Subcutaneous adipose tissue (tissue), 4 donors: Measurements from ENCODE around the gene EPHX1. TPM values are rescaled to one million over a fixed set of nuclear protein-coding genes. Genes with fewer than 3 reads are reported as not detected.

Experiments used
- total RNA-seq, 4 donors: library from RNA; depleted of rRNA; stranded (reverse); fragments of >200 nt; gene quantifications; one replicate each; pipeline ENCODE4 v1.1.0, GENCODE V29; 2016
- TF ChIP-seq, protein P1 (sequence below): fragments of 450-650 bp; IDR thresholded peaks from one replicate; pipeline ENCODE4 v1.5.1; 2016; ENCODE audit warnings: low read depth, mild to moderate bottlenecking, control low read depth, antibody characterized with exemption, moderate library complexity

Gene EPHX1
- total RNA-seq, 4 donors from 2014 or later = 126 to 193 (median 153) TPM

DNA sequence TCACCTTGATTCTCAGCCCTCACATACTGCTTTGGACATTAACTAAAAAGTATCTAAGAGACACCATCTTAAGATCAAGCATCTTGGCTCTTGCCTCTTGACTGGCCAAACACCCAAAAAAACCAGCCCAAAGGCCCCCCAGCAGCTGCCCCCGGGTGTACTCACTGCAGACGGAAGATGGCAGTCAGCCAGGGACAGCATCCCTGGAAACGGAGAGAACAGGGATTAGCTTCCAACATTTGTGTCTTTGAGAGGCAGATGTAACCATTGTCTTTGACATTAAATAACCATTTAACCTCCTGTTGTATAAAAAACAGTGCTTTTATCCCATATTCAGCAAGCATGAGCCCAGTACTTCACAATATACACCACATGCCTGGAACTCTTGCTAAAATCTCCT, 61.0 kb downstream of the EPHX1 start:
- TF ChIP-seq, protein P1, sequence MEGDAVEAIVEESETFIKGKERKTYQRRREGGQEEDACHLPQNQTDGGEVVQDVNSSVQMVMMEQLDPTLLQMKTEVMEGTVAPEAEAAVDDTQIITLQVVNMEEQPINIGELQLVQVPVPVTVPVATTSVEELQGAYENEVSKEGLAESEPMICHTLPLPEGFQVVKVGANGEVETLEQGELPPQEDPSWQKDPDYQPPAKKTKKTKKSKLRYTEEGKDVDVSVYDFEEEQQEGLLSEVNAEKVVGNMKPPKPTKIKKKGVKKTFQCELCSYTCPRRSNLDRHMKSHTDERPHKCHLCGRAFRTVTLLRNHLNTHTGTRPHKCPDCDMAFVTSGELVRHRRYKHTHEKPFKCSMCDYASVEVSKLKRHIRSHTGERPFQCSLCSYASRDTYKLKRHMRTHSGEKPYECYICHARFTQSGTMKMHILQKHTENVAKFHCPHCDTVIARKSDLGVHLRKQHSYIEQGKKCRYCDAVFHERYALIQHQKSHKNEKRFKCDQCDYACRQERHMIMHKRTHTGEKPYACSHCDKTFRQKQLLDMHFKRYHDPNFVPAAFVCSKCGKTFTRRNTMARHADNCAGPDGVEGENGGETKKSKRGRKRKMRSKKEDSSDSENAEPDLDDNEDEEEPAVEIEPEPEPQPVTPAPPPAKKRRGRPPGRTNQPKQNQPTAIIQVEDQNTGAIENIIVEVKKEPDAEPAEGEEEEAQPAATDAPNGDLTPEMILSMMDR = no peak

GRCh38 chr1:225871359-225872074, 61.6 kb downstream of the EPHX1 start:
- TF ChIP-seq, protein P1 = no peak

GRCh38 chr1:225872075-225872430, 62.1 kb downstream of the EPHX1 start:
- TF ChIP-seq, protein P1 = no peak

- TF ChIP-seq, protein P1 = no peak
These were observed 63.4 kb downstream of the EPHX1 start for GRCh38 chr1:225873281-225873850.

DNA sequence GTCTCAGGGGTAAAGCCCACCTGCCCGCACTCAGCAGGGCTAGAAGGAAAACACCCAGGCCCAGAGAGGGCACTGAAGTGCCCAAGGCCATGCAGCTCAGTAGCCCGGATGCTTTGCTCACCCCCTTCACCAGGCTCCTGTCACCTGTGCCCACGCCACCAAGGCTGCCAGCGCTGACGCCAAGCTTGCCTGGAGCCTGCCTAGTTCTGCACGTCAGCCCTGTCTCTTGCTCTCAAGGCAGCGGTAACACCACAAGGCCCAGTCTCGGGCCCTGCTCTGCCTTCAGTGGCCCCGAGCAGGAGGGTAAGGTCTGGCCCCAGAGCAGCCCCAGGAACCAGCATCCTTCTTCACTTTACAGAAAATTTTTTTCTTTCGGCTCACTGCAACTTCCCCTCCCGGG, 64.5 kb downstream of the EPHX1 start:
- TF ChIP-seq, protein P1 = no peak

- TF ChIP-seq, protein P1 = no peak
These were observed 65.3 kb downstream of the EPHX1 start for GRCh38 chr1:225875044-225875815.

DNA sequence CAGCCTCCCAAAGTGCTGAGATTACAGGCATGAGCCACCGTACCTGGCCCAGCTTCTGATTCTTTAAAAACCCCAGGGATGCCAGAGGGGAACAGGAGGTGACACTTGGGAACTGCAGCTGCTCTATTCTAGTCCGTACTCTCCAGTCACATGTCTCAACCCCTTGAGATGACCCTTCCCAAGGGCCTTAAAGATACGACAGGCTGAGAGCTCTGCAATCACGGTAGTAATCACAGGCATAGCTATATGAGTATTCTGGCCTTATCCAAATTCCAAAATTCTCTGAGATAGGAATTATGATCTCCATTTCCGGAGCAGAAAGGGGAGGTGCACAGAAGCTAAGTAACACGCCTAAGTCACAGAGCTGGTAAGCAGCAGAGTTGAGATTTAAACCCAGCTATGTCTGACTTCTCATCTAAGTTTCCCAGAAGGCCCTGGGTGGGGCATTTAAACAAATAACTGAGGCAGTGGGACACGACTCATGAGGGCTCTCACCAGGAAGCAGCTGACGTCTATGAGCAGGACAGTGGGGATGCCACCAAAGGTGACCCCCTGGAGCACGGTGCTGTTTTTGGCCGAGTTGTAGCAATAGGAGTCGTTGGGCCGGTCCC, 67.1 kb downstream of the EPHX1 start:
- TF ChIP-seq, protein P1 = no peak
